ENCODE measurements around the gene AIRE. TPM values are rescaled to one million over a fixed set of nuclear protein-coding genes. Genes with fewer than 3 reads are reported as not detected.

AIRE gene
- total and polyA plus RNA-seq, 8 donors, result 0.06 to 0.21 (median 0.09) TPM; not detected in 2

GRCh38 chr21:44271558-44272283 is 14.0 kb upstream of the AIRE start:
- Histone ChIP-seq H3K4me1 (no peaks in the 10 kb centered on the region), H3K9me3 (no peaks in the 10 kb centered on the region), H3K27me3 (no peaks in the 10 kb centered on the region), H3K27ac (no peak overlapping the region), H3K4me3 (no peak overlapping the region), H3K36me3 (no peaks in the 10 kb centered on the region)
- intact Hi-C loops (cut with DNase I), result no loop called here
- no peak for ATAC-seq
- peak in 1 of 4 donors; percentile 34 for DNase-seq
- TF ChIP-seq CTCF (IDR thresholded peaks at IDR 0.05), result no peak

GRCh38 chr21:44272284-44272858 is 13.3 kb upstream of the AIRE start:
- DNase-seq (peak in 1 of 4 donors; percentile 61), ATAC-seq (no peak)
- Histone ChIP-seq H3K27ac (no peak overlapping the region), H3K27me3 (no peaks in the 10 kb centered on the region), H3K36me3 (no peaks in the 10 kb centered on the region), H3K4me3 (no peak overlapping the region), H3K4me1 (no peaks in the 10 kb centered on the region), H3K9me3 (no peaks in the 10 kb centered on the region)
- TF ChIP-seq CTCF (IDR thresholded peaks at IDR 0.05), result no peak
- intact Hi-C loops (cut with DNase I), result no loop called here

GRCh38 chr21:44273046-44273445 is 12.6 kb upstream of the AIRE start:
- Histone ChIP-seq H3K27me3 (no peaks in the 10 kb centered on the region), H3K4me1 (no peaks in the 10 kb centered on the region), H3K9me3 (no peaks in the 10 kb centered on the region), H3K36me3 (no peaks in the 10 kb centered on the region), H3K27ac (no peak overlapping the region), H3K4me3 (no peak overlapping the region)
- intact Hi-C loops (cut with DNase I), result no loop called here
- ATAC-seq, result no peak
- no peak for TF ChIP-seq CTCF (IDR thresholded peaks at IDR 0.05)
- peak in 1 of 4 donors; percentile 67 for DNase-seq

- intact Hi-C loops (cut with DNase I), result no loop called here
- Histone ChIP-seq H3K4me3 (no peak overlapping the region), H3K27ac (no peak overlapping the region), H3K4me1 (no peaks in the 10 kb centered on the region), H3K27me3 (no peaks in the 10 kb centered on the region), H3K9me3 (no peaks in the 10 kb centered on the region), H3K36me3 (no peaks in the 10 kb centered on the region)
- DNase-seq, result peak in 1 of 4 donors; percentile 29
- no peak for TF ChIP-seq CTCF (IDR thresholded peaks at IDR 0.05)
- no peak for ATAC-seq
Observed at GRCh38 chr21:44275041-44275440, 10.6 kb upstream of the AIRE start.

GRCh38 chr21:44279354-44280260 is 6.1 kb upstream of the AIRE start:
- Histone ChIP-seq H3K4me3 (no peak overlapping the region), H3K4me1 (no peaks in the 10 kb centered on the region)
- ATAC-seq, result no peak

More at GRCh38 chr21:44279354-44280260, 6.1 kb upstream of the AIRE start:
- H3K27ac ChIP-seq, result no peak overlapping the region
- peak in 1 of 4 donors; percentile 38 for DNase-seq
- no peaks in the 10 kb centered on the region for H3K9me3 ChIP-seq
- H3K36me3 ChIP-seq, result no peaks in the 10 kb centered on the region
- H3K27me3 ChIP-seq, result peaks cover 0 to 3% of the 10 kb centered on the region in 2 donors
- intact Hi-C loops (cut with DNase I), result no loop called here
- TF ChIP-seq CTCF (IDR thresholded peaks at IDR 0.05), result no peak
